B cell (primary cell): Measurements from ENCODE around the gene HDDC2. TPM values are rescaled to one million over a fixed set of nuclear protein-coding genes. Genes with fewer than 3 reads are reported as not detected.

ENCODE experiments used
- ATAC-seq: fragments of 200-7000 bp; cut with Tn5 transposase; one replicate; pipeline ENCODE4 v1.10.0; 2021; ENCODE audit warnings: low read depth, mild to moderate bottlenecking, moderate number of reproducible peaks, moderate library complexity
- CTCF ChIA-PET: fragments of 350-600 bp; sonication (Branson Sonifier 250); formaldehyde crosslinking; loops from one replicate; lab custom pipeline; 2021; ENCODE audit warnings: antibody characterized with exemption, inconsistent platforms; lab: Charles Lee
- POLR2A ChIA-PET: fragments of 350-600 bp; sonication (Branson Sonifier 250); formaldehyde crosslinking; loops from one replicate; lab custom pipeline; 2021; ENCODE audit warnings: antibody characterized with exemption; lab: Charles Lee
- DNase-seq: peaks from one replicate; pipeline ENCODE4 v3.0.0; 2013
- H2AFZ ChIP-seq: 2 replicates; pipeline ENCODE4 v1.6.1; 2012; ENCODE audit warnings: mild to moderate bottlenecking, low read depth, low read length; ENCODE audit not compliant: insufficient read depth, poor library complexity, severe bottlenecking
- H3K27ac ChIP-seq, 2 donors: 1 replicate in 1 of 2; 2 replicates in 1 of 2; pipeline ENCODE4 v1.5.1; 2012 to 2013; ENCODE audit warnings: low read length in 2 of 2, mild to moderate bottlenecking in 2 of 2, moderate library complexity in 1 of 2
- H3K27me3 ChIP-seq, 4 experiments: fragments of 200-600 bp in 1 of 4; sonication (generic) in 1 of 4; replicated peaks in 1 of 4; 1 replicate in 2 of 4; 2 replicates in 2 of 4; pipeline versions ENCODE4 v1.6.1 to v1.7.0; 2013 to 2016; ENCODE audit warnings: low read length in 3 of 4, mild to moderate bottlenecking in 2 of 4, mixed read lengths in 1 of 4, moderate library complexity in 1 of 4; ENCODE audit not compliant: insufficient read depth in 4 of 4, control insufficient read depth in 3 of 4; ENCODE audit errors: control extremely low read depth in 1 of 4
- H3K36me3 ChIP-seq, 2 experiments: replicated peaks in 1 of 2; 1 replicate in 1 of 2; 2 replicates in 1 of 2; pipeline versions ENCODE4 v1.6.1 to v1.7.1; 2013; ENCODE audit warnings: low read length in 1 of 2; ENCODE audit not compliant: insufficient read depth in 2 of 2, control insufficient read depth in 1 of 2; ENCODE audit errors: control extremely low read depth in 1 of 2, extremely low read depth in 1 of 2
- H3K4me1 ChIP-seq, 2 donors: fragments of 200-600 bp in 1 of 2; sonication (generic) in 1 of 2; 1 replicate in 1 of 2; 2 replicates in 1 of 2; pipeline versions ENCODE4 v1.5.1 to v1.6.1; 2013 to 2017; ENCODE audit warnings: low read length in 2 of 2; ENCODE audit not compliant: control insufficient read depth in 2 of 2, insufficient read depth in 2 of 2
- H3K4me2 ChIP-seq: replicated peaks from 2 replicates; pipeline ENCODE3; 2012; ENCODE audit warnings: mild to moderate bottlenecking, low read depth, low read length; ENCODE audit not compliant: poor library complexity, severe bottlenecking
- H3K4me3 ChIP-seq, 5 experiments: fragments of 200-600 bp in 1 of 5; sonication (generic) in 1 of 5; 1 replicate in 3 of 5; 2 replicates in 2 of 5; pipeline versions ENCODE4 v1.5.1 to v1.7.0; 2011 to 2016; ENCODE audit warnings: low read length in 4 of 5, mild to moderate bottlenecking in 4 of 5, low read depth in 2 of 5, control low read depth in 1 of 5, moderate library complexity in 1 of 5; ENCODE audit not compliant: insufficient read depth in 1 of 5; ENCODE audit errors: control extremely low read depth in 1 of 5, extremely low read depth in 1 of 5
- H3K79me2 ChIP-seq: fragments of 200-600 bp; sonication (generic); one replicate; pipeline ENCODE4 v1.6.0; 2016; ENCODE audit warnings: low read length; ENCODE audit not compliant: control insufficient read depth, insufficient read depth
- H3K9ac ChIP-seq: fragments of 200-600 bp; sonication (generic); 2 replicates; pipeline ENCODE4 v1.6.1; 2017; ENCODE audit warnings: mild to moderate bottlenecking, low read length, moderate library complexity
- H3K9me3 ChIP-seq, 3 donors: one replicate each; pipeline versions ENCODE4 v1.6.1 to v1.7.1; 2013; ENCODE audit warnings: low read length in 2 of 3; ENCODE audit not compliant: control insufficient read depth in 2 of 3, insufficient read depth in 1 of 3; ENCODE audit errors: control extremely low read depth in 1 of 3
- H4K20me1 ChIP-seq: 2 replicates; pipeline ENCODE4 v1.6.0; 2012; ENCODE audit warnings: mild to moderate bottlenecking, low read length; ENCODE audit not compliant: insufficient read depth, control insufficient read depth, poor library complexity, severe bottlenecking
- H3K27ac Mint-ChIP-seq: one replicate; pipeline ENCODE4 v1.8.0; 2021; ENCODE audit warnings: mixed read lengths
- H3K27me3 Mint-ChIP-seq: one replicate; pipeline ENCODE4 v1.8.0; 2021; ENCODE audit warnings: mixed read lengths
- H3K4me1 Mint-ChIP-seq: one replicate; pipeline ENCODE4 v1.8.0; 2021; ENCODE audit warnings: mixed read lengths
- H3K4me3 Mint-ChIP-seq: one replicate; pipeline ENCODE4 v1.8.0; 2021; ENCODE audit warnings: mixed read lengths
- H3K9me3 Mint-ChIP-seq: one replicate; pipeline ENCODE4 v1.8.0; 2022; ENCODE audit warnings: mixed read lengths; ENCODE audit not compliant: insufficient read depth
- CTCF ChIP-seq: fragments of 200-600 bp; IDR thresholded peaks from one replicate; pipeline ENCODE4 v1.8.0; 2022; ENCODE audit warnings: antibody characterized with exemption, mild to moderate bottlenecking
- EZH2 ChIP-seq: IDR thresholded peaks from 2 replicates; pipeline ENCODE4 v1.6.1; 2012; ENCODE audit warnings: borderline replicate concordance, low read depth, mild to moderate bottlenecking, moderate library complexity, low read length; ENCODE audit not compliant: insufficient read depth, poor library complexity, severe bottlenecking
- WGBS: methylation state at CpG from one replicate; pipeline ENCODE4 v1.1.5; 2013; ENCODE audit warnings: missing lambda C conversion rate; ENCODE audit not compliant: insufficient coverage; 5-methylcytosine and 5-hydroxymethylcytosine counted together
- intact Hi-C: fragments of 100-400 bp; cut with micrococcal nuclease; formaldehyde crosslinking; loops from one replicate; pipeline ENCODE4 v1.10.0; 2022
- polyA plus RNA-seq: library from polyadenylated mRNA; depleted of rRNA; stranded (reverse); fragments of >200 nt; gene quantifications from 2 replicates; pipeline ENCODE4 v1.2.3, GENCODE V29; 2012
- total RNA-seq, 2 donors: library from RNA; stranded (reverse); fragments of 120-200 nt in 1 of 2; gene quantifications; 1 replicate in 1 of 2; 2 replicates in 1 of 2; pipeline versions ENCODE4 v1.2.3 to v1.2.4, GENCODE V29; 2013 to 2022

The HDDC2 gene
- total and polyA plus RNA-seq, 2 donors (not counting 1 experiment from before 2014, with no cell fraction given) = 31.6 to 37.6 TPM

- DNase-seq = no peak
- no peaks in the 10 kb centered on the region for H3K79me2 ChIP-seq
- H3K27ac ChIP-seq = no peak overlapping the region
- no peaks in the 10 kb centered on the region for H3K27me3 Mint-ChIP-seq
- no peak overlapping the region for H3K9ac ChIP-seq
- TF ChIP-seq EZH2 = no peak
- no peak for TF ChIP-seq CTCF
- intact Hi-C loops = no loop called here
- no peak overlapping the region for H3K4me3 Mint-ChIP-seq
- H3K27me3 ChIP-seq = no peaks in the 10 kb centered on the region
- POLR2A ChIA-PET = no interaction called here
- H3K4me1 ChIP-seq = no peaks in the 10 kb centered on the region
- WGBS = no CpG with 5 or more reads among the region's 4 CpGs
- no peak overlapping the region for H3K4me3 ChIP-seq
- no peaks in the 10 kb centered on the region for H3K4me1 Mint-ChIP-seq
- no peaks in the 10 kb centered on the region for H3K9me3 Mint-ChIP-seq
- H3K36me3 ChIP-seq = no peaks in the 10 kb centered on the region
- H3K4me2 ChIP-seq = no peak overlapping the region
- H4K20me1 ChIP-seq = no peaks in the 10 kb centered on the region
- H2AFZ ChIP-seq = no peak overlapping the region
- H3K27ac Mint-ChIP-seq = no peak overlapping the region
- H3K9me3 ChIP-seq = peaks cover 0 to 4% (median 0%) of the 10 kb centered on the region in 3 donors
- CTCF ChIA-PET = no interaction called here
- no peak for ATAC-seq
These were observed 37.3 kb downstream of the HDDC2 start for GRCh38 chr6:125264476-125264875.

GRCh38 chr6:125262016-125263013 is 39.5 kb downstream of the HDDC2 start:
- no peaks in the 10 kb centered on the region for H3K27me3 Mint-ChIP-seq
- Histone ChIP-seq H3K27me3 (no peaks in the 10 kb centered on the region), H3K9me3 (peaks cover 0 to 4% (median 0%) of the 10 kb centered on the region in 3 donors), H4K20me1 (no peaks in the 10 kb centered on the region), H3K9ac (no peak overlapping the region), H3K4me2 (no peak overlapping the region), H2AFZ (no peak overlapping the region), H3K79me2 (no peaks in the 10 kb centered on the region), H3K27ac (no peak overlapping the region), H3K4me3 (no peak overlapping the region), H3K36me3 (no peaks in the 10 kb centered on the region), H3K4me1 (no peaks in the 10 kb centered on the region)
- TF ChIP-seq EZH2 (no peak), CTCF (no peak)
- ATAC-seq = no peak
- intact Hi-C loops = no loop called here
- no peak overlapping the region for H3K27ac Mint-ChIP-seq
- H3K4me3 Mint-ChIP-seq = no peak overlapping the region
- DNase-seq = no peak
- ChIA-PET POLR2A (no interaction called here), CTCF (no interaction called here)
- no peaks in the 10 kb centered on the region for H3K9me3 Mint-ChIP-seq
- no peaks in the 10 kb centered on the region for H3K4me1 Mint-ChIP-seq
- WGBS = 94% methylated on average over 8 of the region's 12 CpGs
